IMR-90 (cell line): Measurements from ENCODE around the gene ADCY9. TPM values are rescaled to one million over a fixed set of nuclear protein-coding genes. Genes with fewer than 3 reads are reported as not detected.

ENCODE experiments used
- ATAC-seq: fragments of 200-7000 bp; cut with Tn5 transposase; 2 replicates; pipeline ENCODE4 v1.9.1; 2020; ENCODE audit warnings: low read depth, mild to moderate bottlenecking, moderate library complexity
- BruUV-seq: library from RNA; stranded (reverse); fragments of 400-500 nt; replicated peaks from 2 replicates; lab custom pipeline; 2021; lab: Mats Ljungman, UMichigan
- CTCF ChIA-PET: fragments of 300-600 bp; formaldehyde crosslinking; extraction: SDS; loops from one replicate; lab custom pipeline; 2021; ENCODE audit warnings: antibody characterized with exemption; lab: Yijun Ruan, JAX
- POLR2A ChIA-PET: fragments of 300-600 bp; sonication (Branson Sonifier 250); formaldehyde crosslinking; loops from one replicate; lab custom pipeline; 2022; ENCODE audit warnings: antibody characterized with exemption; ENCODE audit not compliant: unreplicated experiment; lab: Charles Lee
- DNase-seq: peaks from one replicate; pipeline ENCODE4 v3.0.0; 2013
- H2AFZ ChIP-seq: replicated peaks from 2 replicates; pipeline ENCODE3; 2013; ENCODE audit warnings: low read length, mild to moderate bottlenecking; ENCODE audit not compliant: poor library complexity
- H2AK5ac ChIP-seq: 2 replicates; pipeline ENCODE4 v1.6.1; 2013; ENCODE audit warnings: low read depth, low read length, inconsistent platforms
- H2AK9ac ChIP-seq: replicated peaks from 2 replicates; pipeline ENCODE3; 2013; ENCODE audit warnings: mild to moderate bottlenecking, low read depth, low read length, moderate library complexity; ENCODE audit not compliant: poor library complexity
- H2BK120ac ChIP-seq: 2 replicates; pipeline ENCODE4 v1.6.1; 2013; ENCODE audit warnings: low read depth, low read length, inconsistent platforms
- H2BK15ac ChIP-seq: 3 replicates; pipeline ENCODE4 v1.6.1; 2013; ENCODE audit warnings: low read depth, low read length, inconsistent platforms
- H2BK20ac ChIP-seq: 2 replicates; pipeline ENCODE4 v1.6.1; 2013; ENCODE audit warnings: low read depth, mild to moderate bottlenecking, inconsistent platforms, low read length, moderate library complexity
- H2BK5ac ChIP-seq: 2 replicates; pipeline ENCODE4 v1.6.1; 2013; ENCODE audit warnings: mild to moderate bottlenecking, low read depth, low read length, inconsistent platforms; ENCODE audit not compliant: poor library complexity, severe bottlenecking
- H3K14ac ChIP-seq: replicated peaks from 2 replicates; pipeline ENCODE4 v1.6.1; 2013; ENCODE audit warnings: low read depth, low read length, inconsistent platforms
- H3K18ac ChIP-seq: 2 replicates; pipeline ENCODE4 v1.6.1; 2013; ENCODE audit warnings: low read depth, low read length, control low read depth
- H3K23ac ChIP-seq: 2 replicates; pipeline ENCODE4 v1.6.1; 2013; ENCODE audit warnings: low read depth, low read length, inconsistent platforms
- H3K27ac ChIP-seq: 2 replicates; pipeline ENCODE4 v1.5.1; 2013; ENCODE audit warnings: mild to moderate bottlenecking, control low read depth, low read length; ENCODE audit not compliant: insufficient read depth
- H3K27me3 ChIP-seq: 2 replicates; pipeline ENCODE4 v1.6.1; 2013; ENCODE audit warnings: low read length; ENCODE audit not compliant: control insufficient read depth, insufficient read depth
- H3K36me3 ChIP-seq: 2 replicates; pipeline ENCODE4 v1.6.1; 2013; ENCODE audit warnings: low read length, mixed read lengths; ENCODE audit not compliant: control insufficient read depth, insufficient read depth
- H3K4ac ChIP-seq: 2 replicates; pipeline ENCODE4 v1.6.1; 2013; ENCODE audit warnings: low read depth, low read length, inconsistent platforms
- H3K4me1 ChIP-seq: 2 replicates; pipeline ENCODE4 v1.6.1; 2013; ENCODE audit warnings: low read length, mixed read lengths; ENCODE audit not compliant: control insufficient read depth, insufficient read depth
- H3K4me2 ChIP-seq: 2 replicates; pipeline ENCODE4 v1.6.1; 2013; ENCODE audit warnings: low read depth, mild to moderate bottlenecking, control low read depth, low read length, moderate library complexity
- H3K4me3 ChIP-seq: 2 replicates; pipeline ENCODE4 v1.5.1; 2013; ENCODE audit warnings: low read depth, mild to moderate bottlenecking, control low read depth, low read length, moderate library complexity; ENCODE audit not compliant: insufficient read depth
- H3K56ac ChIP-seq: 2 replicates; pipeline ENCODE4 v1.6.1; 2013; ENCODE audit warnings: low read length, inconsistent platforms; ENCODE audit not compliant: insufficient read depth; ENCODE audit errors: extremely low read depth
- H3K79me1 ChIP-seq, 2 experiments: 2 replicates each; pipeline ENCODE4 v1.6.1; 2013; ENCODE audit warnings: low read length in 2 of 2, inconsistent platforms in 1 of 2, low read depth in 1 of 2
- H3K9ac ChIP-seq: 2 replicates; pipeline ENCODE4 v1.6.1; 2013; ENCODE audit warnings: low read depth, low read length, control low read depth
- H3K9me1 ChIP-seq: 2 replicates; pipeline ENCODE4 v1.6.1; 2013; ENCODE audit warnings: low read length, inconsistent platforms; ENCODE audit not compliant: insufficient read depth
- H3K9me3 ChIP-seq: 2 replicates; pipeline ENCODE4 v1.6.1; 2013; ENCODE audit warnings: low read length; ENCODE audit not compliant: control insufficient read depth, insufficient read depth
- H4K20me1 ChIP-seq: 2 replicates; pipeline ENCODE4 v1.6.1; 2013; ENCODE audit warnings: low read length, inconsistent platforms; ENCODE audit not compliant: insufficient read depth
- H4K5ac ChIP-seq: 2 replicates; pipeline ENCODE4 v1.6.1; 2013; ENCODE audit warnings: mild to moderate bottlenecking, low read depth, low read length, control low read depth
- H4K8ac ChIP-seq, 2 experiments: 2 replicates each; pipeline ENCODE4 v1.6.1; 2013; ENCODE audit warnings: low read depth in 2 of 2, low read length in 2 of 2, control low read depth in 1 of 2, inconsistent platforms in 1 of 2
- H4K91ac ChIP-seq: 2 replicates; pipeline ENCODE4 v1.6.1; 2013; ENCODE audit warnings: low read depth, low read length, inconsistent platforms; ENCODE audit not compliant: insufficient read depth
- BHLHE40 ChIP-seq: fragments of 150-350 bp; IDR thresholded peaks from 2 replicates; pipeline ENCODE4 v1.6.1; 2016; ENCODE audit warnings: mild to moderate bottlenecking, low read depth, low read length
- CEBPB ChIP-seq: IDR thresholded peaks from 2 replicates; pipeline ENCODE4 v1.6.1; 2012; ENCODE audit warnings: low read depth, low read length, improper control_type of control experiment
- CHD1 ChIP-seq: IDR thresholded peaks from 2 replicates; pipeline ENCODE4 v1.6.1; 2012; ENCODE audit warnings: low read depth, low read length, improper control_type of control experiment
- CTCF ChIP-seq: conservative IDR thresholded peaks from 2 replicates; pipeline ENCODE4 v1.5.1; 2012; ENCODE audit warnings: mild to moderate bottlenecking, low read depth, low read length, improper control_type of control experiment
- FOS ChIP-seq: fragments of 150-350 bp; IDR thresholded peaks from 2 replicates; pipeline ENCODE4 v1.6.1; 2016; ENCODE audit warnings: low read depth, low read length
- MAFK ChIP-seq: IDR thresholded peaks from 2 replicates; pipeline ENCODE4 v1.6.1; 2012; ENCODE audit warnings: low read depth, low read length, improper control_type of control experiment
- MXI1 ChIP-seq: IDR thresholded peaks from 2 replicates; pipeline ENCODE4 v1.6.1; 2012; ENCODE audit warnings: low read depth, mild to moderate bottlenecking, low read length, moderate library complexity, borderline replicate concordance
- NFE2L2 ChIP-seq: fragments of 150-350 bp; IDR thresholded peaks from 2 replicates; pipeline ENCODE4 v1.6.1; 2016; ENCODE audit warnings: low read depth, mild to moderate bottlenecking, low read length
- POLR2A ChIP-seq: IDR thresholded peaks from 2 replicates; pipeline ENCODE4 v1.6.1; 2012; ENCODE audit warnings: mild to moderate bottlenecking, low read depth, low read length
- RAD21 ChIP-seq: IDR thresholded peaks from 2 replicates; pipeline ENCODE4 v1.6.1; 2012; ENCODE audit warnings: low read length, improper control_type of control experiment
- RCOR1 ChIP-seq: IDR thresholded peaks from 2 replicates; pipeline ENCODE4 v1.6.1; 2012; ENCODE audit warnings: mild to moderate bottlenecking, low read length, improper control_type of control experiment; ENCODE audit not compliant: insufficient replicate concordance
- RFX5 ChIP-seq: IDR thresholded peaks from 2 replicates; pipeline ENCODE4 v1.8.0; 2012; ENCODE audit warnings: low read depth, mild to moderate bottlenecking, low read length, moderate library complexity
- SMC3 ChIP-seq: fragments of 150-350 bp; IDR thresholded peaks from 2 replicates; pipeline ENCODE4 v1.6.1; 2016; ENCODE audit warnings: low read depth, mild to moderate bottlenecking, antibody characterized with exemption, low read length, moderate library complexity
- dilution Hi-C: fragments of 300-500 bp; cut with HindIII; formaldehyde crosslinking; loops from one replicate; pipeline ENCODE4 v1.14.3; 2018; ENCODE audit warnings: low sequenced_read_pairs; ENCODE audit not compliant: unreplicated experiment
- in situ Hi-C: fragments of 300-500 bp; cut with MboI; formaldehyde crosslinking; loops from 3 replicates; pipeline ENCODE4 v1.14.3; 2019; ENCODE audit warnings: low sequenced_read_pairs, inconsistent platforms, mixed read lengths
- intact Hi-C: fragments of 100-400 bp; cut with micrococcal nuclease; formaldehyde crosslinking; loops from 2 replicates; pipeline ENCODE4 v1.10.0; 2022
- polyA plus RNA-seq, 3 experiments: library from polyadenylated mRNA; depleted of rRNA; stranded (reverse); fragments of >200 nt; gene quantifications; 2 replicates each; pipeline ENCODE4 v1.2.3, GENCODE V29; 2012; ENCODE audit warnings: low replicate concordance in 1 of 3
- total RNA-seq: library from RNA; depleted of rRNA; stranded (reverse); fragments of >200 nt; gene quantifications from 2 replicates; pipeline ENCODE4 v1.2.3, GENCODE V29; 2012

ADCY9 gene
- total and polyA plus RNA-seq, 2 of the 4 experiments (the other 2 are of a cell fraction), result 5.4 to 12.5 TPM

- H3K4me2 ChIP-seq, result no peak overlapping the region
These were observed 53.9 kb downstream of the ADCY9 start for GRCh38 chr16:4062212-4062802.

More at GRCh38 chr16:4062212-4062802, 53.9 kb downstream of the ADCY9 start:
- Histone ChIP-seq H3K4ac (no peak overlapping the region), H3K14ac (no peak overlapping the region), H3K23ac (no peak overlapping the region), H3K56ac (no peak overlapping the region), H3K18ac (no peak overlapping the region), H3K27me3 (no peaks in the 10 kb centered on the region), H3K9ac (no peak overlapping the region), H3K79me1 (peaks cover 22 to 57% of the 10 kb centered on the region in 2 experiments), H2BK5ac (no peak overlapping the region), H3K9me1 (peaks cover 5% of the 10 kb centered on the region; the same call in 1 of the 2 replicates), H3K4me3 (no peak overlapping the region), H3K36me3 (peaks cover 4% of the 10 kb centered on the region), H3K9me3 (peaks cover 23% of the 10 kb centered on the region), H2BK20ac (no peak overlapping the region), H2AFZ (no peak overlapping the region), H2BK15ac (no peak overlapping the region), H2AK9ac (no peak overlapping the region), H3K4me1 (peaks cover 1% of the 10 kb centered on the region; the same call in 1 of the 2 replicates), H2AK5ac (no peak overlapping the region), H3K27ac (no peak overlapping the region), H2BK120ac (no peak overlapping the region), H4K91ac (no peak overlapping the region), H4K8ac (no peak overlapping the region), H4K5ac (no peak overlapping the region), H4K20me1 (0 out of 2 replicates have a peak, but pooled peaks cover 1% of the 10 kb centered on the region)
- ChIA-PET CTCF (no interaction called here), POLR2A (no interaction called here)
- ATAC-seq (no peak), DNase-seq (no peak)
- intact Hi-C loops (no loop called here), dilution Hi-C loops (no loop called here), in situ Hi-C loops (no loop called here)
- TF ChIP-seq RCOR1 (no peak), MXI1 (no peak), CHD1 (no peak), MAFK (no peak), RFX5 (no peak), FOS (no peak), BHLHE40 (no peak), CEBPB (no peak), RAD21 (no peak), CTCF (no peak), SMC3 (no peak), NFE2L2 (no peak), POLR2A (no peak)
- BruUV-seq, result no TSS peak
